ENCODE data around the gene CYTH2.

Gene CYTH2

GRCh38 chr19:48475369-48476068 lies 6.3 kb downstream of the CYTH2 start:
- Histone ChIP-seq H3K4me1 (ENCODE audit: control insufficient read depth in 1 of 2, insufficient read depth in 1 of 2, low read depth in 1 of 2, low read length in 1 of 2) (peaks cover 8 to 10% of the 10 kb centered on the region in 2 experiments), H3K27ac (no peak overlapping the region), H3K4me3 (ENCODE audit: low read depth in 1 of 2, low read length in 1 of 2) (no peak overlapping the region), H3K27me3 (peaks cover 11% of the 10 kb centered on the region), H3K9me3 (no peaks in the 10 kb centered on the region), H3K36me3 (peaks cover 95% of the 10 kb centered on the region)
- TF ChIP-seq CTCF (IDR thresholded peaks at IDR 0.05) = no peak

- Histone ChIP-seq H3K27me3 (peaks cover 18% of the 10 kb centered on the region), H3K36me3 (peaks cover 89% of the 10 kb centered on the region), H3K27ac (no peak overlapping the region), H3K4me1 (ENCODE audit: control insufficient read depth in 1 of 2, insufficient read depth in 1 of 2, low read depth in 1 of 2, low read length in 1 of 2) (peaks cover 10 to 14% of the 10 kb centered on the region in 2 experiments), H3K9me3 (no peaks in the 10 kb centered on the region), H3K4me3 (ENCODE audit: low read depth in 1 of 2, low read length in 1 of 2) (no peak overlapping the region)
- no peak for TF ChIP-seq CTCF (IDR thresholded peaks at IDR 0.05)
These were observed 7.0 kb downstream of the CYTH2 start for GRCh38 chr19:48476176-48476575.

- H3K4me1 ChIP-seq (ENCODE audit: control insufficient read depth in 1 of 2, insufficient read depth in 1 of 2, low read depth in 1 of 2, low read length in 1 of 2) = peaks cover 10 to 15% of the 10 kb centered on the region in 2 experiments
- H3K9me3 ChIP-seq = no peaks in the 10 kb centered on the region
- H3K4me3 ChIP-seq (ENCODE audit: low read depth in 1 of 2, low read length in 1 of 2) = no peak overlapping the region
- H3K36me3 ChIP-seq = peaks cover 79% of the 10 kb centered on the region
- peaks cover 28% of the 10 kb centered on the region for H3K27me3 ChIP-seq
- TF ChIP-seq CTCF (IDR thresholded peaks at IDR 0.05) = no peak
- no peak overlapping the region for H3K27ac ChIP-seq
These were observed 8.0 kb downstream of the CYTH2 start for GRCh38 chr19:48477067-48477685.

GRCh38 chr19:48477698-48478338 lies 8.6 kb downstream of the CYTH2 start:
- H3K36me3 ChIP-seq = peaks cover 72% of the 10 kb centered on the region
- peaks cover 10 to 15% of the 10 kb centered on the region in 2 experiments for H3K4me1 ChIP-seq (ENCODE audit: control insufficient read depth in 1 of 2, insufficient read depth in 1 of 2, low read depth in 1 of 2, low read length in 1 of 2)
- H3K4me3 ChIP-seq (ENCODE audit: low read depth in 1 of 2, low read length in 1 of 2) = no peak overlapping the region
- TF ChIP-seq CTCF (IDR thresholded peaks at IDR 0.05) = no peak
- H3K9me3 ChIP-seq = no peaks in the 10 kb centered on the region
- no peak overlapping the region for H3K27ac ChIP-seq
- H3K27me3 ChIP-seq = peaks cover 28% of the 10 kb centered on the region

GRCh38 chr19:48478339-48479256 lies 9.4 kb downstream of the CYTH2 start:
- H3K4me3 ChIP-seq (ENCODE audit: low read depth in 1 of 2, low read length in 1 of 2) = no peak overlapping the region
- H3K36me3 ChIP-seq = peaks cover 64% of the 10 kb centered on the region
- H3K27me3 ChIP-seq = peaks cover 28% of the 10 kb centered on the region
- H3K4me1 ChIP-seq (ENCODE audit: control insufficient read depth in 1 of 2, insufficient read depth in 1 of 2, low read depth in 1 of 2, low read length in 1 of 2) = peaks cover 10 to 15% of the 10 kb centered on the region in 2 experiments
- no peaks in the 10 kb centered on the region for H3K9me3 ChIP-seq
- no peak overlapping the region for H3K27ac ChIP-seq
- no peak for TF ChIP-seq CTCF (IDR thresholded peaks at IDR 0.05)
